Neural progenitor cell (in vitro differentiated cells): ENCODE measurements around the gene EIPR1. TPM values are rescaled to one million over a fixed set of nuclear protein-coding genes. Genes with fewer than 3 reads are reported as not detected.

Experiments used
- DNase-seq: peaks from one replicate; pipeline ENCODE4 v3.0.0-alpha.2; 2016; ENCODE audit warnings: low spot score
- H2AFZ ChIP-seq: fragments of 200-600 bp; sonication (generic); replicated peaks from 2 replicates; pipeline ENCODE4 v1.6.1; 2016; ENCODE audit warnings: antibody characterized with exemption
- H3F3A ChIP-seq: fragments of 200-600 bp; sonication (generic); 2 replicates; pipeline ENCODE4 v1.6.1; 2016; ENCODE audit warnings: antibody characterized with exemption, low read depth
- H3K27ac ChIP-seq: fragments of 200-600 bp; sonication (generic); 2 replicates; pipeline ENCODE4 v1.5.1; 2016; ENCODE audit warnings: mild to moderate bottlenecking
- H3K27me3 ChIP-seq: fragments of 200-600 bp; sonication (generic); 2 replicates; pipeline ENCODE4 v1.6.1; 2016; ENCODE audit warnings: mild to moderate bottlenecking, moderate library complexity
- H3K36me3 ChIP-seq: fragments of 200-600 bp; sonication (generic); 2 replicates; pipeline ENCODE4 v1.5.1; 2016
- H3K4me1 ChIP-seq: fragments of 200-600 bp; sonication (generic); 2 replicates; pipeline ENCODE4 v1.6.1; 2016; ENCODE audit warnings: mixed run types
- H3K4me2 ChIP-seq: fragments of 200-600 bp; sonication (generic); 2 replicates; pipeline ENCODE4 v1.6.1; 2016
- H3K4me3 ChIP-seq: fragments of 200-600 bp; sonication (generic); 2 replicates; pipeline ENCODE4 v1.5.1; 2016
- H3K79me2 ChIP-seq: fragments of 200-600 bp; sonication (generic); 2 replicates; pipeline ENCODE4 v1.6.1; 2016; ENCODE audit warnings: low read depth
- H3K9ac ChIP-seq: fragments of 200-600 bp; sonication (generic); 2 replicates; pipeline ENCODE4 v1.6.1; 2016
- H3K9me3 ChIP-seq: fragments of 200-600 bp; sonication (generic); 2 replicates; pipeline ENCODE4 v1.5.1; 2016; ENCODE audit warnings: low read depth
- H4K20me1 ChIP-seq: fragments of 200-600 bp; sonication (generic); 2 replicates; pipeline ENCODE4 v1.6.1; 2016; ENCODE audit warnings: low read depth
- H3K27ac Mint-ChIP-seq: 3 replicates; pipeline ENCODE4 v1.8.0; 2021; ENCODE audit warnings: mixed read lengths
- H3K27me3 Mint-ChIP-seq: 2 replicates; pipeline ENCODE4 v1.8.0; 2022; ENCODE audit warnings: low read depth, mild to moderate bottlenecking, inconsistent platforms, moderate library complexity, mixed read lengths; ENCODE audit not compliant: insufficient read depth
- H3K36me3 Mint-ChIP-seq: 3 replicates; pipeline ENCODE4 v1.8.0; 2021; ENCODE audit warnings: mixed read lengths
- H3K4me1 Mint-ChIP-seq: 3 replicates; pipeline ENCODE4 v1.8.0; 2021; ENCODE audit warnings: mixed read lengths
- H3K4me3 Mint-ChIP-seq: 3 replicates; pipeline ENCODE4 v1.8.0; 2021; ENCODE audit warnings: mild to moderate bottlenecking, moderate library complexity, mixed read lengths
- H3K9me3 Mint-ChIP-seq: 3 replicates; pipeline ENCODE4 v1.8.0; 2020; ENCODE audit warnings: mixed read lengths
- EZH2 ChIP-seq: fragments of 200-600 bp; sonication (generic); IDR thresholded peaks from 2 replicates; pipeline ENCODE4 v1.6.1; 2017; ENCODE audit warnings: antibody characterized with exemption, mild to moderate bottlenecking, moderate library complexity
- EZH2phosphoT487 ChIP-seq: fragments of 200-600 bp; sonication (generic); IDR thresholded peaks from 2 replicates; pipeline ENCODE4 v1.6.1; 2017; ENCODE audit warnings: antibody characterized with exemption
- total RNA-seq: library from RNA; depleted of rRNA; stranded (reverse); fragments of >200 nt; gene quantifications from 2 replicates; pipeline ENCODE4 v1.2.3, GENCODE V29; 2015; ENCODE audit warnings: low replicate concordance
- TF ChIP-seq, protein P1 (sequence below): fragments of 200-600 bp; sonication (generic); IDR thresholded peaks from 2 replicates; pipeline ENCODE4 v1.5.1; 2017; ENCODE audit warnings: antibody characterized with exemption, mild to moderate bottlenecking

EIPR1 gene
- total RNA-seq, 1 donor from 2014 or later: 57.1 TPM

DNA sequence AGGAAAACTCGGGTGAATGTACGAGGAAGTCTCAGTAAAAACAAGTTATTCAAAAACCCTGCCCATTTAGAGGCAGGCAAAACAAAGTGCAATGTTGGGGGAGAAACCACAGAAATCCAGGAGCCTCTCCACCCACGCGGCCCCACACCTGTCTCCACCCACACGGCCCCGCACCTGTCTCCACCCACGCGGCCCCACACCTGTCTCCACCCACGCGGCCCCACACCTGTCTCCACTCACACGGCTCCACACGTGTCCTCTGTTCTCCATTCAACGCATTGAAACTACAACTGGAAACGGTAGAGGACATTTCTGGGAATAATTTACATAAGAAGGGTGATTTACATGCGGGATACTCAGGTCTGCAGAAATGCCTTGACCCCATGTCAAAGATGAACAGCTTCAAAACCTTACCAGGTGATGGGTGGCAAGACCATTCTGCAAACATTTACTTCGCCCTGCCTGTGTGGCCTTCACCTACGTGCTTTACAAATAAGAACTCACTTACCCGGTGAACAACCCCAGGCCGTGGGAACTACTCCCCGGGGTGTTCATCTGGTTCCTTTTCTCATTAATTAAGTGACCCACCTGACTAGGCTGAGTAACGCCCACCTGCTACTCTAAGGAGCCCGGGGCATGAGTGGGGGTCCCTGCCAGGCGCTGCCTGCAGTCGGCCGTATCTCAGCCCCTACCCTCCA lies 100.4 kb downstream of the EIPR1 start:
- peaks cover 5% of the 10 kb centered on the region for H3K27me3 Mint-ChIP-seq
- DNase-seq: no peak
- H3K4me1 Mint-ChIP-seq: peaks cover 14% of the 10 kb centered on the region

DNA sequence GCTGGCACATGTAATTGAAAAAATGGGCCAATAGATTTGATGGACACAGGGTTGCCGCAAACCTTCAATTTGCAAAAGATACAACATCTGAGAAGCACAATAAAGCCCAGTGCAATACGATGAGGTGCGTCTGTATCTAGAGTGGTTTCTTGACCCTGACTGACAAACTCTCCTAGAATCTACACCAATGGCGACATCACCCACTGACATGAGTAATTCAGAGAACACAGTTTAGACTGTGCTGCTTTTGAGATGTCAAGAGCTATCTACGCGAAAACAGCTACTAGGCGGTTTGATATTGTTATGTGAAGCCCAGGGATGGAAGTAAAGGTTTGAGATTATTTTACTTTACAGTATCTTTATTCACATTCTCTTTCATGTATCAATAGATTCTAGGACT lies 104.9 kb downstream of the EIPR1 start:
- Histone ChIP-seq H3K4me2 (no peak overlapping the region), H3K4me1 (no peaks in the 10 kb centered on the region), H3K36me3 (no peaks in the 10 kb centered on the region), H3F3A (no peaks in the 10 kb centered on the region), H3K9ac (no peak overlapping the region), H4K20me1 (peaks cover 34% of the 10 kb centered on the region), H3K9me3 (peaks cover 9% of the 10 kb centered on the region), H3K27ac (no peak overlapping the region), H2AFZ (no peak overlapping the region), H3K27me3 (peaks cover 59% of the 10 kb centered on the region), H3K4me3 (no peak overlapping the region), H3K79me2 (peaks cover 13% of the 10 kb centered on the region)
- DNase-seq: no peak
- no peak for TF ChIP-seq EZH2
- TF ChIP-seq, protein P1, sequence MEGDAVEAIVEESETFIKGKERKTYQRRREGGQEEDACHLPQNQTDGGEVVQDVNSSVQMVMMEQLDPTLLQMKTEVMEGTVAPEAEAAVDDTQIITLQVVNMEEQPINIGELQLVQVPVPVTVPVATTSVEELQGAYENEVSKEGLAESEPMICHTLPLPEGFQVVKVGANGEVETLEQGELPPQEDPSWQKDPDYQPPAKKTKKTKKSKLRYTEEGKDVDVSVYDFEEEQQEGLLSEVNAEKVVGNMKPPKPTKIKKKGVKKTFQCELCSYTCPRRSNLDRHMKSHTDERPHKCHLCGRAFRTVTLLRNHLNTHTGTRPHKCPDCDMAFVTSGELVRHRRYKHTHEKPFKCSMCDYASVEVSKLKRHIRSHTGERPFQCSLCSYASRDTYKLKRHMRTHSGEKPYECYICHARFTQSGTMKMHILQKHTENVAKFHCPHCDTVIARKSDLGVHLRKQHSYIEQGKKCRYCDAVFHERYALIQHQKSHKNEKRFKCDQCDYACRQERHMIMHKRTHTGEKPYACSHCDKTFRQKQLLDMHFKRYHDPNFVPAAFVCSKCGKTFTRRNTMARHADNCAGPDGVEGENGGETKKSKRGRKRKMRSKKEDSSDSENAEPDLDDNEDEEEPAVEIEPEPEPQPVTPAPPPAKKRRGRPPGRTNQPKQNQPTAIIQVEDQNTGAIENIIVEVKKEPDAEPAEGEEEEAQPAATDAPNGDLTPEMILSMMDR: no peak
- TF ChIP-seq EZH2phosphoT487: no peak
- H3K27ac Mint-ChIP-seq: no peak overlapping the region
- no peak overlapping the region for H3K4me3 Mint-ChIP-seq
- no peaks in the 10 kb centered on the region for H3K4me1 Mint-ChIP-seq
- H3K36me3 Mint-ChIP-seq: peaks cover 31% of the 10 kb centered on the region
- peaks cover 39% of the 10 kb centered on the region for H3K9me3 Mint-ChIP-seq
- peaks cover 3% of the 10 kb centered on the region for H3K27me3 Mint-ChIP-seq

More for the DNA sequence above, 100.4 kb downstream of the EIPR1 start:
- Histone ChIP-seq H3K4me2 (no peak overlapping the region), H3K79me2 (peaks cover 13% of the 10 kb centered on the region), H3K4me1 (no peaks in the 10 kb centered on the region), H4K20me1 (peaks cover 24% of the 10 kb centered on the region), H2AFZ (no peak overlapping the region), H3K9me3 (peaks cover 9% of the 10 kb centered on the region), H3K4me3 (no peak overlapping the region), H3K27me3 (peaks cover 14% of the 10 kb centered on the region), H3F3A (no peaks in the 10 kb centered on the region), H3K27ac (no peak overlapping the region), H3K36me3 (no peaks in the 10 kb centered on the region), H3K9ac (no peak overlapping the region)
- no peak overlapping the region for H3K4me3 Mint-ChIP-seq
- TF ChIP-seq EZH2 (no peak), EZH2phosphoT487 (no peak)
- TF ChIP-seq, protein P1: no peak
- peaks cover 26% of the 10 kb centered on the region for H3K9me3 Mint-ChIP-seq
- no peak overlapping the region for H3K27ac Mint-ChIP-seq
- peaks cover 20% of the 10 kb centered on the region for H3K36me3 Mint-ChIP-seq

DNA sequence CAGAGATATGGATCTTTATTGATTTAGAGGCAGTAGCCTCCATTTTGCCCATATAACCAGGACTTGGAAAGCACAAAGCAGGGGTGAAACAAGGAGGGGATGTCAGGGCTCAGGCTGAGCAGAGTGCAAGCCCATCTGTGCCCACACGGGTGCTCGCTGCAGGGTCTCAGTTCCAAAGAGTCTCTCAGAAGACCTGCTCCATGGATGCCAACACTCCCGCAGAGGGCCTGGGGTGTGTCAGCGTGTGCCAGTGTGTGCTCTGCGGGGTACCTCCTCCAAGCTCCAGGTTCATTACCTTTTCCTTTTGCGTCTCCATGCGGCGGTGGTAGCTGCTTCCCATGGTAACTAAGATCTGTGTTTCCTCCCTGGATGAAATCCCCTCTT lies 107.5 kb downstream of the EIPR1 start:
- TF ChIP-seq EZH2phosphoT487 (no peak), EZH2 (no peak)
- TF ChIP-seq, protein P1: no peak
- H3K27ac ChIP-seq: no peak overlapping the region
- no peak overlapping the region for H3K4me3 Mint-ChIP-seq
- peaks cover 14% of the 10 kb centered on the region for H3K4me1 ChIP-seq
- H3K9ac ChIP-seq: no peak overlapping the region
- H3F3A ChIP-seq: peaks cover 7% of the 10 kb centered on the region
- H3K27me3 Mint-ChIP-seq: peaks cover 3% of the 10 kb centered on the region
- H3K4me3 ChIP-seq: no peak overlapping the region
- H4K20me1 ChIP-seq: peaks cover 59% of the 10 kb centered on the region
- H3K9me3 Mint-ChIP-seq: peaks cover 32% of the 10 kb centered on the region
- H3K27me3 ChIP-seq: peaks cover 84% of the 10 kb centered on the region
- peaks cover 11% of the 10 kb centered on the region for H3K79me2 ChIP-seq
- peaks cover 27% of the 10 kb centered on the region for H3K36me3 Mint-ChIP-seq
- peaks cover 26% of the 10 kb centered on the region for H3K4me1 Mint-ChIP-seq
- H3K36me3 ChIP-seq: no peaks in the 10 kb centered on the region
- H3K27ac Mint-ChIP-seq: no peak overlapping the region
- H3K9me3 ChIP-seq: peaks cover 7% of the 10 kb centered on the region
- DNase-seq: no peak
- no peak overlapping the region for H2AFZ ChIP-seq
- H3K4me2 ChIP-seq: no peak overlapping the region
